Fibroblast of villous mesenchyme (primary cell): ENCODE measurements around the gene PKD1L1. TPM values are rescaled to one million over a fixed set of nuclear protein-coding genes. Genes with fewer than 3 reads are reported as not detected.

ENCODE experiments used
- DNase-seq: peaks from one replicate; pipeline ENCODE4 v3.0.0-alpha.2; 2010; ENCODE audit warnings: low read depth
- H3K4me3 ChIP-seq: 2 replicates; pipeline ENCODE4 v1.5.1; 2011; ENCODE audit warnings: low read depth, mild to moderate bottlenecking, low read length
- CTCF ChIP-seq: IDR thresholded peaks from 2 replicates; pipeline ENCODE4 v1.5.1; 2012; ENCODE audit warnings: low read depth, mild to moderate bottlenecking, low read length; ENCODE audit not compliant: insufficient read depth
- total RNA-seq: library from RNA; depleted of rRNA; stranded (reverse); fragments of >200 nt; gene quantifications from 2 replicates; pipeline ENCODE4 v1.2.3, GENCODE V29; 2012

PKD1L1 gene
- total RNA-seq, 1 donor: 0.43 TPM

DNA sequence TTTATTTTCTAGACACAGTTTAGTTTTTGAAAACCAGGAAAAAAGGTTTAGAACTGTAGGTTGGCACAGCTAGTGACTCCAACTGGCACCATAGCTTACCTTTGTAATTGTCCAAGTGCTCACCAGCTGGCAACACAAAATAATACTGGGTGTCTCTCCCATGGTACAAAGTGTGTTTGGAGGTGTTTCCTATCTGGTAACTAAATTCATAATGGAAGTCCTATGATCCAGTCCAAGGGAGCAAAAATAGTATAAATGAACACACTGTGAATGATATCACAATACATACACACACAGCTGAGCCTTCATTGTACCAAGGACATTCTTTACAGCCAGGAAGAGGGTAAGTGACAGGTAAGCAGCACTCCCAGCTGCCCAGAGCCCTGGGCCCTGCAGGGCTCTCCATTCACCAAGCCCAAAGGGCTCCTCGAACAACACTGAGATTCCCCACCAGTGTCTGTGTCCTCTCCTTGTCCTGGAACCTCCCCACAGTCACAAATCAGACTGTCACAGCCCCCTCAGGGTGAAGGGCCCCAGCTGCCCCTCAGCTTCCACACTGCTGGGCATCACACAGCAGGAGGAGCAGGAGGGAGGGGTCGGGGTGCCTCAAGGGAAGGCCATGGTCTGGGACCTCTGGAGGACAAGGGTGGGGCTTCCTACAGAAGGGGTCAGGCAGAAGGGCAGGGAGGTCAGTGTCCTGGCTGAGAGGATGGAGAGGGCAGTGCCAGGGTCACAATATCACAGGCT is 72.1 kb downstream of the PKD1L1 start:
- no peak overlapping the region for H3K4me3 ChIP-seq
- no peak for TF ChIP-seq CTCF
- no peak for DNase-seq

DNA sequence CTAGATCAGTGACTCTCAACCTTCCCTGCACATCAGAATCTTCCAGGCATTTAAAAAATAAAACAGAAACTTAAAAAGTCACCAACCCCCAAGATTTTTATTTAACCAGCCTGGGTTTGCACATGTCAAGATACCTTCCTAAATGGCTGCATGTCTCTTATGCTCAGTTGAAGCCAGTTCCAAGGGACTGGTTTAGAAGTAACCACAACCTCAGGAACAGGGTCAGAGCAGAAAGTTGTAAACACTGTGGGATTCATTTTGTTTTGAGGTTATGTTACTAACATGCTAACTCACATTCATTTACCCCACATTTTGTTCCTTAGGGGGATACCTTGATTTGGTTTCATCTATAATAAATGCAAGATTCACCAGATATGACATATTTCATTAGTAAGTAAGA is 72.9 kb downstream of the PKD1L1 start:
- H3K4me3 ChIP-seq: no peak overlapping the region
- TF ChIP-seq CTCF: no peak
- DNase-seq: no peak

GRCh38 chr7:47873762-47874161 is 74.5 kb downstream of the PKD1L1 start:
- no peak for TF ChIP-seq CTCF
- DNase-seq: no peak
- H3K4me3 ChIP-seq: no peak overlapping the region

- H3K4me3 ChIP-seq: no peak overlapping the region
- no peak for DNase-seq
- no peak for TF ChIP-seq CTCF
These were observed 81.0 kb downstream of the PKD1L1 start for GRCh38 chr7:47867286-47867685.

DNA sequence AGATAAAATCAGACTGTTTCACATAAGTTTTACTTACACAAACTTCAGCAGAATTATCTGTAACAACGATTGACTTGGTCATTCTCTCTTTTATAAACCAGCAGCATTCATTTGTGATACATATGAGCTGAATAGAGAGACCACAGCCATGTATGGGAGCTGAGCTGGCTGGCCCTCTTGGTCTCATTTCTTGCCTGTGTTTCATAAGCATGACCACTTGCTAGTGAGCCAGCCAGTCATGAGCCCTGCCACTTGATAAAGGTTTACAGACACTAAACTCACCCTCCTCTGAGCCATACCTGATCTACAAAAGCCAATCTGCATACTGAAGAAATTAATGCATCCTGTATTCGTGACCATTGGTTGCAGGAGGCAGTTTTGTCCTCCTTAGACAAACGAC is 82.1 kb downstream of the PKD1L1 start:
- TF ChIP-seq CTCF: no peak
- DNase-seq: no peak
- no peak overlapping the region for H3K4me3 ChIP-seq

DNA sequence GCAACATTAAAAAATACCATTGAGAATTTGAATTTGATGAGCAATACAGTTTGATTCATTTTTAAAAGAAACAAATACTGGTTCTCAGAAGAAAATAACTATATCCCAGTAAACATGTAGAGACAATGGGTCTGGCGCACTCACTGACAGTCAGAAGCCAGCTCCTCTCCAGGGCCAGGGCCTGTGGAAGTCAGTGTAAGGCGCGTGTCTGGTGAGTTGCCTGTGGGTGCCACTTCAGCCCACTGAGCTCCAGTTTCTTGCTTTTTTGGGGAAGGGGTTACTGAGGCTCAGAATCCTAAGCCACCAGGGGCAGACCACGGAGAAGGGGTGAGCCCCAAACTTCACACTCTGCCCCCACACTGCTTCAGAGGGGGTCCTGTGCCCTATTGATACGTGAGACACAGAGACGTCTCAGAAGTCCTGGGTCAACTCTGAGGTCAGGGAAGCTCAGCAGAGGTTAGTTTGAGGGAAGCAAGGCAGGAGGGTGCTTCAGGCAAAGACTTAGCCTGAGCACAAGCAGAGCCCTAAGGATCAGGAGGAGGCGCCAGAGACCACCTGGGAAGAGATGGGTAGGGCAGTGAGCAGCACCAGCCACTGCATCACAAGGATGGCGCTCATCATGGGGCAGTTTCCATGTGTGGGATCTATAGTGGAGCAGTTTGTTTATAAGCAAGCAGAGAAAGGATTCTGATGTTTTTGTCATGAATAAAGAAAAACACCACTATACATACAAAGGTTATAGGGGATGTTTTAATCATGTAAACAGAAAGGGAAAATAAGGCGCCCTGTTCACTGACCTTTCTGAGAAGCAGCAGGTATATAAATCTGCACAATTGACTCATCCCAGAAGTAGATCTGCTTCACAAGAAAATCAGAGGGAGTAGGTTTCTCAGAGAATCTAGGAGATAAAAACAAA is 95.7 kb downstream of the PKD1L1 start:
- TF ChIP-seq CTCF: peak; percentile 40
- no peak for DNase-seq
- no peak overlapping the region for H3K4me3 ChIP-seq
